Stimulated activated naive CD4-positive, alpha-beta T cell (primary cell): ENCODE measurements around the gene MICAL2.

Experiments used
- DNase-seq, 6 experiments: peaks; one replicate each; lab custom pipeline; 2025; lab: John Stamatoyannopoulos, UW

MICAL2 gene

DNA sequence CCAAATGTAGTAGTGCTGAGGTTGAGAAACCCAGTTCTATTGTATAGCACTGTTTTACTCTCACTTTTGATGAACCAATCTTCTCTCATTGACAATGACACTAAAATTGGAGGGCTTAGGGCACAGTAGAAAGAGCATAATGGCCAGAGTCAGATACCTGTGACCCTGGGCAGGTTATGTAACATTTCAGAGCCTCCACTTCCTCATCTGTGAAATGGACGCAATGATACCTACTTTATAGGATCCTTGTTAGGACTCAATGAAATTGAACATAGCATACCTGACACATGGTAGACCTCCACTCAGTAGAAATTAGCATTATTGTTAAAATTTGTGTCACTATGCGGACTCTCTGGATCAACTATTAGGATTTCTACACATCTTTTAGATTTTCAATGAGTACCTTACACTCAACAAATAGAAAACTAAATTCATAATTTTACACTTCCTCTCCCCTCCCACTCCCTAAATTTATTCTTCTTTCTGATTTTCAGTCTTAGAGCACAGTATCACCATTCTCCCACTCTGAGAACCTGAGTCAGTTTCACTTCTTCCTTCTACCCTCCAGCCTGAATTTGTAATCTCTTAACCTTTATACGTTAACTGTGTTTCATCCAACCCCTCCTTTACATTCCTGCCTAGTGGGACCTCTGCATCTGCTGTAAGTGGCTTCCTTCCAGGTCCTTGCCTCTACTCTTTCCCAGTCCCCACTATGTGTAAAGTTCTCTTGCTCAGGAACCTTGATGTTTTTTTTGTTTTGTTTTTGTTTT lies 78.3 kb downstream of the MICAL2 start:
- DNase-seq, result no peak

DNA sequence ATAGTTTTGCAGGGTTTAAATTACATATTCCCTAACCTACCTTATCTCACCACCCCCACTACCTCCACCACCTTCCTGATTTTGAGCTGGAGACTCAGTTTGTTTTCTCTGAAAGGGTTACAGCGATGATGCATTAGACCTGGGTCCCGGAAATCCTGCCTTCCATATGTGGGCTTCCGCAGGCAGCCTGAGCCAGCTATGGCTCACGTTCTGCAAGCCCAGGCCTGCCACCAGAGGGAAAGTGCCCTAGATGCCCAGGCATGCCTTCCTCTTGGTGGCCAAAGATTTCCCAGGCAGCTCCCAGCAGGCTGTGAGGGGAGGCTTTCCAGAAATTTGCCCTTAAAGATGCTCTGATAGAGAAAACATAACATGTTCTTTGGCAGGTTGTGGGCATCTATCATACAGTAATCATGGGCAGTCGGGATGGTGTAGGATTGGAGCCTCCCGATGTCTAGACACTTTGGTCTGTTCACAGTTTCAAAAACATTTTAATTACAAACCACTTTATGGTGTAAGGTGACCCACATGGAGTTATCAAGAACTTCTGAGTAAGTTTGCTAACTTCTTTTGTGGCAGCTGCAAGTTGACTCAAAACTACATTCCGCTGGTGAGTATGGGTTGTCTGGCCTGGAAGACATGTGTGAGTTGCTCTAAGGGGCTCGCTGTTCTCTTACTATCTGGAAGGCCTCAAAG lies 79.3 kb downstream of the MICAL2 start:
- DNase-seq, result peak in 1 of 6 experiments; percentile 4

GRCh38 chr11:12190511-12190910 lies 80.1 kb downstream of the MICAL2 start:
- DNase-seq, result no peak

DNA sequence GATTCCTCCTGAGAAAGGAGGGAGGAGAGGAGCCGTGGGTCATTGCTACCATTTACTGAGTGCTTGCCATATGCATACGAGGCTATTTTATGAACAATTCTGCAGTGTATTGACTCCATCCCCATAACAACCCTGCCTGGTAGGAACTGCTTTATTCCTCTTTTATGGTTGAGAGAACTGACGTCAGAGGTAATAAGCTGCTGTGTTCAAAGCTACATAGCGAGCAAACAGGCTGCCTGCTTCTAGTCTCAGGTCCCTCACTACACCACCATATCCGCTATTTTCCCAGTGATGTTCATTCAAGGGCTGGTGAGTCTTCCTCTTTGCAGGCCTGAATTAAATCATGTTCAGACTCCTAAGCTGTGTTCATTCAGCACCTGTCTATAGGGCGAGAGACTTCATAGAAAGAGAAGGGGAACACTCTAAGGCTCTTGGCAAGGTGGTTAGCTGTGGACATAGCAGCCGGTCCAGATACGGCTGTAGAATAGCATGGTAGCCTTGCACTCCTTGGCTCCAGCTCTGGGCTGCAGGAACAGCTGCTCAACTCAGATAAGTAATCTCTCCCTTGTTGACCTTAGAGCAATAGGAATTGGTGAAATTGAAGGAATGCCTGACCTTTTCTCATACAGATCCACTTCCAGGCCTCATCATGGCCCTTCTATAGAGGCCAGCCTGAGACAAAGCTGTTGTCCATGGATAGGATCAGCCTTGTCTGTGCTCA lies 82.6 kb downstream of the MICAL2 start:
- DNase-seq, result peak; percentile 10 to 83 (median 48)

- DNase-seq, result no peak
Observed at GRCh38 chr11:12193515-12194336, 83.3 kb downstream of the MICAL2 start.

GRCh38 chr11:12195768-12196167 lies 85.4 kb downstream of the MICAL2 start:
- DNase-seq, result peak; percentile 6 to 69 (median 38)

- no peak for DNase-seq
Observed at GRCh38 chr11:12196308-12196707, 85.9 kb downstream of the MICAL2 start.

GRCh38 chr11:12196872-12197271 lies 86.5 kb downstream of the MICAL2 start:
- DNase-seq, result no peak

DNA sequence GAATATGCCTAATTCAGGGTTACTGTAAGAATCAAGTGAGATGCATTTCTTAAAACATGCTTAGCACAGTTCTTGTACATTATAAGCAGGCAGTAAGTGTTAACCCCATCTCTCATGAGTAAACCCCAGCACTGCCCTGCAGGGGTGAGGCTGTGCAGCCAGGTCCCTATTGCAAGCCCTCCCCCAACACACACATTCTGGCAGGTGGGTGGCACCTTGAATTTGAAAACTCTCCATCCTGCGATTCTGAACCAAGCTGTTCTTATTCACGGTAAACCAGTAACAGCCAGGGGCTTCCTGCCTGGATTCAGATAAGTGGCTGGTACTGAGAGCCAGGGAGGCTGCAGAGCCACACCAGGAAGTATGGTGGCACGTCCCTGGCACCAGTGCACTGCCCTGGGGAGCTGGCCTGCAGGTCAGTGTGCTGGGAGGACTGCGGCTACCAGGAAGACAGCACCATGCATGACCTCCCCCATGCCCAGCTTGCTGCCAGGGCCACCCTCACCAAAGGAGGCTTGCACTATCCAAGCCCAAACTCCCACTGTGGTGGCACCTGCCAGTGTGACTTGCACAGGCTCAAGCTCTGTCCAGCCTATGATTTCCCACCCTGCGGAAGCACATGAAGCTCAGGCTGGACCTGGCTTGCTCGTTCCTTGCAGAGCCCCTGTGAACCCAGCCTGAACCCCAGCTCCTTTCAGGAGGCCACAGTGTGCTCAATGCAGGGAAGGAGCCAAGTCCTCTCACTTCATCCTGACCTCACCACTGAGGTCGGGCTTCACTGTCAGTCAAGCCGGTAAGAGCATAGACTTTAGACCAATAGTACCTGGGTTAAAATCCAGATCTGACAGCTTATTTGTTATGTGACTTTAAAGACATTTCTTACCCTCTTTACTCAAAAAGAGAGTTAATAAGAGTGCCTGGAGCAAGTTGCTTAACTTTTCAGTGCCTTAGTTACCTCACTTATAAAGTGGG lies 88.1 kb downstream of the MICAL2 start:
- no peak for DNase-seq

- DNase-seq, result peak in 1 of 6 experiments; percentile 17
Observed at GRCh38 chr11:12199231-12199948, 89.0 kb downstream of the MICAL2 start.

GRCh38 chr11:12200279-12200990 lies 90.0 kb downstream of the MICAL2 start:
- DNase-seq, result no peak

- DNase-seq, result no peak
Observed at GRCh38 chr11:12200991-12201985, 90.9 kb downstream of the MICAL2 start.

- no peak for DNase-seq
Observed at GRCh38 chr11:12202661-12203310, 92.4 kb downstream of the MICAL2 start.

- DNase-seq, result no peak
Observed at GRCh38 chr11:12204506-12204905, 94.1 kb downstream of the MICAL2 start.

DNA sequence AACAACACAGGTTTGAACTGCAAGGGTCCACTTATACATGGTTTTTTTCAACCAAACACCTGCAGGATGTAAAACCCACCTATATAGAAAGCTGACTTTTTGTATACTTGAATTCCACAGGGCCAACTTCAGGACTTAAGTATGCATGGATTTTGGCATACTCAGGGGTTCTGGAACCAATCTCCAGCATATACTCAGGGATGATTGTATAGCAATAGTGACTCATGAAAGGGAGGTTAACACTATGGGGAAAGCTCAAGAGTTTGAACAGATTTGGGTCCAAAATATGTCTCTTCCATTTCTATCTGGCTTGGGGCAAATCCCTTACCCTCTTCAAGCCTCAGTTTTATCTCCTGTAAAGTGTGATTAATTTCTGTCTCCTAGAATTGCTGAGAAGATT lies 94.9 kb downstream of the MICAL2 start:
- DNase-seq, result no peak

GRCh38 chr11:12206529-12206928 lies 96.1 kb downstream of the MICAL2 start:
- DNase-seq, result no peak

- DNase-seq, result no peak
Observed at GRCh38 chr11:12207384-12208150, 97.2 kb downstream of the MICAL2 start.
